DMS114 treated with DMSO at 0.1 percent for 48 hours (cell line): ENCODE measurements around the gene LEFTY2.
"Not testable (repeated sequence)": the region's sequence is repeated elsewhere in the genome, so short reads cannot be mapped to it uniquely, and the experiment has no call there.

Experiments used
- DNase-seq: peaks from one replicate; lab custom pipeline; 2025; ENCODE audit not compliant: unreplicated experiment; lab: John Stamatoyannopoulos, UW

Gene LEFTY2

DNA sequence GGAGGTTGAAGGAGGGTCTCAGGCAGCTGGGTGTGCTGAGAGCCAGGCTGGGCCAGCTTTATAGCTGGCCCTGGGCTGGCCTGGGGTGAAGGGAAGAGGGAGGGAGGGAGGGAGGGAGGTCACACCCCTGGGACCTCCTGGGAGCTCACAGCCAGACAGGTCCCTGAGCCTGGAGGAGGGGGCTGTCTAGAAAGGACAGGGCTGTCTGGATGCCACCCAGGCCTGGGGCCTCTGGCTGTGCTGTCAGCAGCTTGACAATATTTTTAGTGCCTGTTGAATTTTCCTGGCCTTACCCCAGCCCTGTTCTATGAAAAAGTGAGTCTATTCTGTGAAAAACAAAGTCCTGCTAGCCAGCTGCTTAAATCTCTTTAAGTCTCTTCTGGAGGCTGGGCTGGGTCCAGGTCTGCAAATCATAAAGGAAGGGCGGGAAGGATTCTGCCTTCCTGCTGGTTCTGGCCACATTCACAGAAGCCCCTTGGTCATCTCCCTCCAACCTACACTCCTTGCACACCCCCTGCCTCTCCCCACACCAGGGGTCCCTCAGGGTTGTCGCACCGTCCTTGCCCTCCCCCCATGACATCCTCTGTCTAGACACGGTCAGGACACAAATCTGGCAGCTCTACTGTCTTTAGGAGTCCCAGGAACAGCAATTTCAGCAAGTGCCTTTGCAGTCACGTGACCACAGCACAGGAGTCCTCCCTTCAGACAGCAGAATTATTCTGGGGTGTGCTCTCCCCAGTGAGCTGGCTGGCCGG is at the start of gene LEFTY2:
Gene LEFTY2, minus strand, starts transcription at position 34 of the 755 bp plus-strand sequence. CDS start 80 bp downstream, outside the sequence.
- no peak for DNase-seq

- peak; percentile 42 for DNase-seq
These were observed 46.7 kb upstream of the LEFTY2 start for GRCh38 chr1:225987491-225988316.

DNA sequence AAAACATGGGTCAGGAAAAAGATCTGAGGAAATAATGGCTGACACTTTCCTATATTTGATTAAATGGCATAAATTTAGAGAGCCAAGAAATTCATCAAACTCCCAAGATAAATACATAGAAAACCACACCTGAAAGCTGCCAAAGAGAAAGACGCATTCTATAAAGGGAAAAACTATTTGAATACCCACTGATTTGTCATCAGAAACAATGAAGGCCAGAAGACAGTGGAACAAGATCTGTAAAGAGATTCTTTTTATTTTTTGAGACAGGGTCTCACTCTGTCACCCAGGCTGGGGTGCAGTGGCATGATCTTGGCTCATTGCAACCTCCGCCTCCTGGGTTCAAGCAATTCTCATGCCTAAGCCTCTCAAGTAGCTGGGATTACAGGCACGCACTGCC is 40.7 kb upstream of the LEFTY2 start:
- DNase-seq, result no peak

DNA sequence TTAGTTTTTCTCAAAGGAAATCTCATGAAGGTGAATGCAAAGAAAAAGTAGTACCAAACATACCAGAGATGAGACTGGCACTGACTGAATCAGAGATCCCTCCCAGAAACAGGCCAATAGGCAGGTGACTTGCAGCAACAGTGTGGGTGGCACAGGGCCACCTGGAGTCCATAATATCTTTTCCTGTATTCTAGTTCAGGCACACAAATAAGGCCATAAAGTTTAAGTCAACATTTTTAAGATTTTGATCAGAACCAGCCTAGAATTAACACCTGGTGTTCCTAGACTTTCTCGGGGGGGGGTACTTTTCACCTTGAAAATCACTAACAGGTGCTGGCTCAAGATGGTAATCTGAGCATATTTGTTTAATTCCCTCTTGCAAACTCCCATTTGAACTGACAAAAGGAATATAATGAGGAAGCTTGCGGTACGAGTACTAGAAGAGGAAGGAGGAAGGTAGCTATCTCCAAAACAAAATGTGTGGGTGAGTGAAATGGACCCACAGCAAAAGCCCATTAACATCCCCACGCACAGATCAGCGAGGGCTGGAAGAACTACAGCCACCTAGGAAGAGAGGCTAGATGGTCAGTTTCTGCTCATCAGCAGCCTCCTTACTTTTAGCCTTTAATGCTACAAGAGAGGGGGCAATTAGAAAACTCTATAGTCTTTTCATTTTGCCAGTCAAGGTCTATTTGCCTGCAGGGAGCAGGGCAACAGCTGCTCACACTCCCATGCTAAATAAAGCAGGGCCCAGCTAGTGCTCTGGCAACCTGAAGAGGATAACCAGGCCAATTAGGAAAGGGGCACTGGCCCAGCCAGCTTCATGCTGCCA is 39.2 kb upstream of the LEFTY2 start:
- DNase-seq, result no peak

DNA sequence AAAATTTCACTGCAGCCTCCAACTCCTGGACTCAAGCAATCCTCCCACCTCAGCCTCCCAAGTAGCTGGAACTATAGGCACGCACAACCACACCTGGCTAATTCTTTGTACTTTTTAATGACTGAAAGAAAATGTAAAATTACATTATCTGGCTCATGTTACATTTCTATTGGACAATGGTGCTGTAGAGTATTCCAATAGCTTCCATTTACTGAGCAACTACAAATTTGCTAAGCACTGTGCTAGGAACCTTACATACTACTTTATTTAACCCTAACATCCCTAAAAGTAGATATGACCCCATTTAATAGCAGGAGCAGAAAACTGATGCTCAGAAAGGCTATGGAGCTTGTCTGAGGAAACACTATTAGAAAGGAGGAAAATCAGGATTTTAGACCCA is 38.4 kb upstream of the LEFTY2 start:
- DNase-seq, result no peak

DNA sequence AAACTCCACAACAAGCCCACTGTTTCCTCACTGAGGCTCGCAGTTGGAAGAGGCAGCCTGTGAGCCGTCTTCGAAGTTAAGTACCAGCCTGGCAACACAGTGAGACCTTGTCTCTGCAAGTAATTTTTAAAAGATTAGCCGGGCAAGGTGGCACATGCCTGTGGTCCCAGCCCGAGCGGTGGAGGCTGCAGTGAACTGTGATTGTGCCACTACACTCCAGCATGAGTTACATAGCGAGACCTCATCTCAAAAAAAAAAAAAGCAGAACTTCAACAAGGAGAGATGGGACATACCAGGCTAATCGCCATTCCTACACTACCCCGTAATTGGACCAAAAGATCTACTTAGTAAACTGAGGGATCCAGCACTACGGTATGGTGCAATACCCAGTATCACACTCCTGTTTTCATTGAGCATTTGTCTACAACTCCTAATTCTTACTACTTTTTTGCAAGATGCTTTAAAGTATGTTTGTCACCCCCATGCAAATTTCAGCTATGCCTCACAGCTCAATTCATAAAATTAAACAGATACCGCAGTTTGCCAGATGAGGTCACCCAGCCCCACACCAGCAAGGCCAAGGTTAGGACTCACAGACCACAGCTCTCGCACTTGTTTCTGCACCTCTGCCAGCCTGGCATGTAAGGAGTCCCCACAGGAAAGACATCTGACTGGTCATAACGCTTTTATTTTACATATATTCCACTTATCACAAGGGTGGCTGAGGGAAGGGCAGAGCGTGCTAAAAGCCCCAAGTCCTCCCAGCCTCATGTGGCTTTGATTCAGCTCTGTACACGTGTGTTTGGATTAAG is 37.1 kb upstream of the LEFTY2 start:
- no peak for DNase-seq

DNA sequence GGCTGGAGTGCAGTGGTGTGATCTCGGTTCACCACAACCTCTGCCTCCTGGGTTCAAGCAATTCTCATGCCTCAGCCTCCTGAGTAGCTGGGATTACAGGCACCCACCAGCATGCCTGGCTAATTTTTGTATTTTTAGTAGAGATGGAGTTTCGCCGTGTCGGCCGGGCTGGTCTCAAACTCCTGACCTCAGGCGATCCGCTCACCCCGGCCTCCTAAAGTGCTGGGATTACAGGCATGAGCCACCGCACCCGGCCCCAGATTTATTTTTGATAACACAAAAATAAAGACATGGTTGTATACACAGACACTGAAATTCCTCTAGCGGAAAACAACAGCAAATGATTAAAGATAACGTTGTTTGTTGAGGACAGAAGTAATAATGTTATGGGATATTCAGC is 34.1 kb upstream of the LEFTY2 start:
- not testable (repeated sequence) for DNase-seq

DNA sequence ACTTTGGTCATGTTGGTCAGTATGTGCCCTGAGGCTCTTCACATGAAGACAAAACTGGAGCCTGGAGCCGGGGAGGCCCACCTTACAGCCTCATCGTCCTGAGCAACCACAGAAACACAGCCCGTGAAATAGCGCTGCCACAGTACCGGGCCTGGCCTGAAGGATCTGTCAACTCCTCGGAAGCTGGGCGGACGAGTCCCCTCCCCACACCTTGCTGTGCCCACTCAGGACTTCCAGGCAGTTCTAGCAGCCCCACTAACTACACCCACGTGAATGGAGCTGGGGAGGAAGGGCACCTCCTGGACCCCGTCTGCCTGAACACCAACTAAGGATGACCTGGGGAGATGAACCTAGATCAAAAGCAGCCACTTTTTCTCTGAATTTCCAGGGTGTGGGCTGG is 33.4 kb upstream of the LEFTY2 start:
- no peak for DNase-seq

DNA sequence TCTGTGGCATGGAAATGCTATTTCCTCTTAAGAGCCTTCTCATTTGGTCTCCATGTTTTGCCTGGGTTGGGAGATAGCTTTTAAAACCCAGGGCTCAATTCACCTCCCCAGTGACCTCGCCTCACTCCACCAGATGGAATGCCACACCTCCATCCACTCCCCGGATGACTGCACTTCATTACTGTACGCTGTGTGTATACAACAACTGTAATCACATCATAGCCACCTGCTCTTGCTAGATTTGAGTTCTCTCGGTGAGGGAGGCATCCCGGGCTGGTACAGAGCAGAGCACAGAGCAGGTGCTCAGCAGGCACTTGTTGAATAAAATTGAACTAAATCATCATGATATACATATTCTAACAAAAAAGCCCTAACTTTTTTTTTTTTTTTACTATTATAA is 32.1 kb upstream of the LEFTY2 start:
- no peak for DNase-seq

GRCh38 chr1:225972344-225973152 is 31.5 kb upstream of the LEFTY2 start:
- no peak for DNase-seq

GRCh38 chr1:225970592-225971157 is 29.7 kb upstream of the LEFTY2 start:
- DNase-seq, result not testable (repeated sequence)

GRCh38 chr1:225969751-225970150 is 28.7 kb upstream of the LEFTY2 start:
- not testable (repeated sequence) for DNase-seq

- DNase-seq, result no peak
These were observed 24.2 kb upstream of the LEFTY2 start for GRCh38 chr1:225965231-225965630.

DNA sequence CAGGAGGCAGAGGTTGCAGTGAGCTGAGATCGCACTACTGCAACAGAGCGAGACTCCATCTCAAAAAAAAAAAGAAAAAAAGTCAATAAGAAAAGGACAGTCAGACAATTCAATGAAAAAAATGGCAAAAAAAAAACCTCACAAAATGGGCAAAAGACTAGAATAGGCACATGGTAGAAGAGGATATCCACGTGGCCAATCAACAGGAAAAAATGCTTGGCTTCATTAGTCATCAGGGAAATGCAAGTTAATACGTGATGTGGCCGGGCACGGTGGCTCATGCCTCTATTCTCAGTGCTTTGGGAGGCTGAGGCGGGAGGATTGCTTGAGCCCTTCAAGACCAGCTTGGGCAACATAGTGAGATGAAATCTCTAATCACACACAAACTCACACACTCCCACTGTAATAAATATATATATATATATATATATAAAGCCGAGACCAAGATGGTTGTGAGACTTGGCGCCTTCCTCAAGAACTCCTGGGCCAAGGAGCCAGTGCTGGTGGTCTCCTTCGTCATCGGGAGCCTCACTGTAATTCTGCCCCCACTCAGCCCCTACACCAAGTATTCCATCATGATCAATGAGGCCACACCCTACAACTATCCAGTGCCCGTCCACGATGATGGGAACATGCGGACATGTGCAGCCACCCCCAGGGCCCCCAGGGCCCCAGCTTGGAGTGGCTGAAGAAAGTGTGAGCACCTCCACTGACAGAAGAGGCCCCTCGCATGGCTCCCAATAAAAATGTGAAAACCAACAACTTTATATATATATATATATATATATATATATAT is 22.9 kb upstream of the LEFTY2 start:
- no peak for DNase-seq

DNA sequence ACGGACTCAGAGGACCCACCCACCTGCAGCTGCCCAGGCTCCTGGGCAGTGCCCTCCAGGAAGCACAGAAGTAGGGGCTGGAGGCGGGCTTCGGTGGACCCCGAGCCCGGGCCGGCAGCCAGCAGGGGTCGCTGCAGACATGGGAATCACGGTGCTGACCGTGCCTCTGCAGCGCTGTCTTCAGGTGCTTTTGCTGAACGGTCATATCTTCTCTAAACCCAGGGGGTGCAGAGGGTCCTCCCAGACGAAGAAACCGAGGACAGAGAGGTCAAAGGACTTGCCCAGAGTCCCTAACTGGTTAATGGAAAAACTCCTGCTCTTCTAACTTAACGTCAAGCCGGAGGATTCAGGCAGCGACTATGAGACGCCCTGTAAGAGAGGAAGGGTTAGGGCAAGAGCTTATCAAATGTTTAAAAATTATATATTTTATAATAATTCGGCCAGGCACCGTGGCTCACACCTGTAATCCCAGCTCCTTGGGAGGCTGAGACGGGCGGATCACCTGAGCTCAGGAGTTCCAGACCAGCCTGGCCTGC is 21.5 kb upstream of the LEFTY2 start:
- no peak for DNase-seq

- no peak for DNase-seq
These were observed 20.8 kb upstream of the LEFTY2 start for GRCh38 chr1:225961659-225962439.

DNA sequence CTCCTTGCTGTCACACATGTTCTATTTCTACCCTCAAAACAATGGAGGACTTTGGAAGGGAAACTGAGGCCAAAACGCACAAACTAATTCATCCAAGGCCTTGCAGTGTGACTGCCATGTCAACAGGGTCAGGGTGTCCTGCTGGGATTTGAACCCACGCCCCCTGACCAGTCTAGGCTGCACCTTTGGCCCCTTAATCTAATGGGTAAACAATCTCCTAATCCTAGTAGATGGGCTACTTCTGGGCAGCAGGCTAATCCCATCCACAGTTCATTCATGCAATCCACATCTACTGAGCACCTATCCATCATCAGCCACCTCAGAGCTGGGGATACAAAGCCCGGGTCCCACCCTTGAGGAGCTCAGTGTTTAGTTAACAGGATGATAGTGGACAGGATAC is 17.0 kb upstream of the LEFTY2 start:
- DNase-seq, result no peak

DNA sequence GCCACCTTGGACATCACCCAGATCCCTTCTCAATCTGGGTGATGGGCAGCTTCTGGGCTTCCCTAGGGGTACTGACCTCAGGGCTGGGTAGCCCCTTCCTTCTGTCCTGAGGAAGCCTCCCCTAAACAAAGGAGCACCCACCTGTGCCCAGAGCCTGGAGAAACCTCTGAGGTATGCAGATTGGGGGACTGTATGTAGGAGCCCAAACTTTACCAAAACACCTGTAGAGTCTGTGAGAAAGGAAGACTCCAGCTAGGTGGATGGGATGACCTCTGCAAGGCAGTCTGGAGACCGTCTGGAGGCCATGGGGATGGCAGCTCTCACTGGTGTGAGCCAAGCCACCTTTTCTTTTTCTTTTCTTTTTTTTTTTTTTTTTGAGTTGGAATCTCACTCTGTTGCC is 13.7 kb upstream of the LEFTY2 start:
- DNase-seq, result no peak
